ENCODE measurements around the gene IGSF21.

Gene IGSF21

DNA sequence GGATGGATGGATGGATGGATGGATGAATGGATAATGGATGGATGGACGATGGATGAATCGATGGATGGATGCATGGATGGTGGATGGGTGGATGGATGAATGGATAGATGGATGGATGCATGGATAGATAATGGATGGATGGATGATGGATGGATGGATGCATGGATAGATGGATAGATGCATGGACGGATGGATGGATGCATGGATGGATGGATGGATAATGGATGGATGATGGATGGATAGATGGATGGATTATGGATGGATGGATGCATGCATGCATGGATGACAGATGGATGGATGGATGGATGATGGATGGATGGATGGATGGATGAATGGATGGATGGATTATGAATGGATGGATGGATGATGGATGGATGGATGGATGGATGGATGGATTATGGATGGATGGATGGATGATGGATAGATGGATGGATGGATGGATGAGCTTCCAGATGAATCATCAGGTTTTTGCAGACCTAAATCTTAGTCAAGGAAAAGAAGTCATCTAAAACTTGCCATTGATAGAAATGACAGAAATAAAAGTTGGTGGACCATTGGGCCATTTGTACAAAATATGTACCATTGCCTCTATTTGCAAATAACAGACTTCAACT is 197.7 kb downstream of the IGSF21 start:
- no peak for DNase-seq

DNA sequence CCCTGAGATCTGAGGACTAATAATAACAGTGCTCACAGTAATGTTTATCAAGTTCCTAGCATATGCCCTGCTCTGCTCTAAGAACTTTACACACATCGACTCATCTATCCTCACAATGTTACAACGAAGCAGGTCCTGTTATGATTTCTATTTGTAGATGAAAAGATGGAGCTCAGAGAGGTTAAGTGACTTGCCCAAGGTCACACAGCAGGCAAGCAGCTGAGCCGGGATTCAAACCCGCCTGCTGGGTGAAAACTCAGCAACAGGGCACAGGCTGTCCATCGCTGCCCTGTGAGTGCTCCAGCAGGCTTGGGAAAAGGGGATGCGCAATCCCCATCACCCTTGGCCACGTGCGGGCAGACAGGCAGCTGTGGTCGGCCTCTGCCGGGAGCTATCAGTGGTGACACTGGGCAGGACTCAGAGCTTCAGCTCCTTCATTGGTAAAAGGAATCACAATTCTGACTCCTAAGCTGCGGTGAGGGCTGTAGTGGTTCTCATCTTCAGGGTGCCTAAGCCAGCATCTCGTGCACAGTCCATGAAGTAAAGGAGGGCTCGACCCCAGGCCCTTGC is 199.8 kb downstream of the IGSF21 start:
- no peak for DNase-seq

DNA sequence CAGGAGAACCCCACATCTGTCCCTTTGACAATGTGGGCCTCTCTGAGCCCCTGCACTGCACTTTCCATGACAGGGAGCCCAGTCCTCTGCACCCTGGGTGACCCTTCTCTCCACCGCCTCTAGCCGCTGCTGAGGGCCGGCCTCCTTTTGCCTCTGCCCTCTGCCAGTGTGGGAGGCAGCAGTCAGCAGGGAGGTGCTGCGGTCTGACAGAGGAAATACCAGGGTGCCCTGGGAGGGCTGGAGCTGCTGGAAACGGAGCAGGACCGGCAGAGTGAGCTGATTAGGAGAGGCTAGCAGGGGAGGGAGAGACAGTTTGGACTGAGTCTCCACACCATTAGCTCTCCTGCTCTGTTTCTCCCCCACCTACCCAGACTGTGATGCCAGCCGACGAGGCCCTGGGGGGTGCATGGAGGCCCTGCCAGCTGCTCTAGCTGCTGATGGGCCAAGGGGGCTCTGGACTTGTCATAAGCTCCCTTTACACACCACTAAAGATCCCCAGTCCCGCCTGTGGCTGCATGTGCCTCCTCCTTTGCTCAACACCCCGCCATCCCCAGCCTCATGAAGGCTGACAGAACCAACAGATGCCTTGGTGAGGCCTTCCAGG is 202.1 kb downstream of the IGSF21 start:
- no peak for DNase-seq

DNA sequence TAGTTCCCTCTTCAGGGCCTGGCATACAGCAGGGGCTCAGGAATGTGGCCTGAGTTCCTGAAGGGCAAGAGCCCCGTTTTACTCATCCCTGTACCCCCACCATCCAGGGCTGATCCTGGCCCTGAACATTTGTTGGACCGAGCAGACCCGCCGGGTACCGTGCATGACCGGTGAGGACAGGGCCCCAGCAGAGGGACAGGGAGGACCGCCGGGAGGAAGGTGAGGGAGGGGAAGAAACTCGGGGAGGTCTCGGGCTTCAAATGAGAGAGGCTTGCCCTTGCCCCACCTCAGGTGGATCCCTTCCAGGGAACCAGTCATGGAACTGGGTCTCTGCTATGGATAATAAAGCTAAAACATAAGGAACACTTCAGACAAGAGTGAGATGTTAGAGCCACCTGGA is 205.4 kb downstream of the IGSF21 start:
- DNase-seq, result no peak

DNA sequence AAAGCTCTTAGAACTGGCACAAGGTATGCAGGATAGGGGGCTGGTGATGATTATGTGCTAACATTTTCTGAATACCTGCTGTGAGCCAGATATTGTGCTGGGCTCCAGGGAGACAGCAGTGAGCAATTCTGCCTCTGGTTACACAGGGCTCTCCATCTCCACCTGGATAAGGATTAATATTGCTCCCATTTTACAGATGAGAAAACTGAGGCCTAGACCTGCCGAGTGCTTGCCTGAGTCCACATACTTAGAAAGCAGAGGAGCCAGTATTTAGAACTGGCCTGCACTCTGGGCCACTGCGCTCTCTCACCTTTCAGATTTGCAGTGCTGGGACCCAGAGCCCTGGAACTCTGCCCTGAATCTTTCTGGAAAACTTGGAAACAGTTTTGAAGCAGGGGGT is 205.9 kb downstream of the IGSF21 start:
- no peak for DNase-seq

DNA sequence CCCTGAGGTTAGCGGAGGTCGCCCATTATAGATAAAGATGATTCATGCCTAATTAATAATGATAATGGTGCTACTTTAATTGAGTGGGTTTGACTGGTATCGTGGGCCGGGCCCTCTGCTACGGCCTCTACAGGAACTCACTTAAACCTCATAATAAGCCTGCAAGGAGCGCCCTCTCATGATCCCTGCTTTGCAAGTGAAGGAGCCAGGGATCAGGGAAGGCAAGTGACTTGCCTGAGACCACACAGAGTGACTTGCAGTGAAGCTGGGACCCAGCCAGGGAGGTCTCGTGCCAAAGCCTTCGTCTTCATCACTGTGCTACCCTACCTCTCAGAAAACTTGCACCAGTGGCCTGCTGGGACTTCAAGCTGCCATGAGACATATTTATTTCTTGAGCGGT is 206.8 kb downstream of the IGSF21 start:
- DNase-seq, result no peak

DNA sequence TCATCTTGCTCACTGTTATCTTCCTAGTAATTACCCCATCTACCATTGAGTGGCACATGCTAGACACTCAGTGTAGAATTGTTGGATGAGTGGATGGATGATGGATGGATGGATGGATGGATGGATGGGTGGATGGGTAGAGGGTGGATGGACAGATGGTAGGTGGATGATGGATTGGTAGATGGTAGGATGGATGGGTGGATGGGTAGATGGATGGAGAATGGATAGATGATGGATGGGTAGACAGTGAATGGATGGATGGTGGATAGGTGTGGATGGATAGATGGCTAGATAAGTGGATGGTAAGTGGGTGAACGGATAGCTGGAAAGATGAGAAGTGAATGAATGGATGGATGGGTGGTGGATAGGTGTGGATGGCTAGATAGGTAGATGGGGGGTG is 207.9 kb downstream of the IGSF21 start:
- DNase-seq, result no peak

DNA sequence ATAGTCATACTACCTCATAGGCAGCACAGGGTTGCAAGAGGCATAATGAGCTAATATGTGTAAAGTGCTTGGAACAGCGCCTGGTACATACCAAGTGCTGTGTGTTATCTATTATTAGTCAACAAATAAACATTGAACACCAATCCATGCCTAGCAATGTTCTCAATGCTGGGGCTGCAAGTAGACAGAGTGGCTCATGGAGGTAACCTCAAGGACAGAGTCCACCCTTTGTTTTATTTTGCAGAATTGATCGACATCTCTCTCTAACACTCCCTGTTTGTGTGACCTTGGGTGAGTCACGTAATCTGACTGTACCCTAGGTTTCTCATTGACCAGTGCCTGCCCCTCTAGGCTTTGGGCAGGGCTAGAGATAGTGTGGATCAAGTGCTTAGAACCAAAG is 209.2 kb downstream of the IGSF21 start:
- DNase-seq, result no peak

DNA sequence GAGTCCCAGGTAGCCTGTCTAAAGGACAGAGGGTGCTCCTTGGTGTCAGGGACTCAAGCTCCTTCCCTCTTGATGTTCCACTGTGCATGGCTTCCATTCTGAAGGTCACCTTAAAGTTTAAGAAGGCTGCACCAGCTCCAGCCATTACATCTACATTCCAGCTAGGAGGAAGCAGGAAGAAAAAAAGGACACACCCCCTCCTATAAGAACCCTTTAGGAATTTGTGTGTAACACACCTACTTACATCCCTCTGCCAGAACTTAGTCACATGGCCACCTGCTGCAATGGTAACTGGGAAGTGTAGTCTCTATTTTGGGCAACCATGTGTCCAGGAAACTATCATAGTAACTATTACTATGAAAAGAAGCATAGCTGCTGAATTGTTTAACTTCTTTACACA is 211.5 kb downstream of the IGSF21 start:
- no peak for DNase-seq

DNA sequence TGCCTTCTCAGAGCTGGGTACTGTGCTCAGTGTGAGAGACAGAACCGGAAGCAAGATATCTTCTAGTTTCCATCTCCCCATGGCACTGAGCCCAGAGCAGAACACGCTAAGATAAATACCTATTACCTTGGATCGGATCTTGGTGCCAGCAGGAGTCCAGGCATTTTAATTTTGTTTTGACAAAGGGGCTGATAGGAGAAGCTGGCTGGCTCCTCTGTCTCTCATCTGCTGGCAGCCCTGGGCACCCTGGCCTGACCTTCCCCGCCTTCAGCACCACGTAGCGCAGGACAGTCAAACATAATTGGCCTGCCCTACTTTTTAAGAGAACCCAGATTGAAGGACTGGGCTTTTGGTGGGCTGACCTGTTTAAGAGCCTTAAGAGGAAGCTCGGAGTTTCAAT is 212.5 kb downstream of the IGSF21 start:
- DNase-seq, result no peak

DNA sequence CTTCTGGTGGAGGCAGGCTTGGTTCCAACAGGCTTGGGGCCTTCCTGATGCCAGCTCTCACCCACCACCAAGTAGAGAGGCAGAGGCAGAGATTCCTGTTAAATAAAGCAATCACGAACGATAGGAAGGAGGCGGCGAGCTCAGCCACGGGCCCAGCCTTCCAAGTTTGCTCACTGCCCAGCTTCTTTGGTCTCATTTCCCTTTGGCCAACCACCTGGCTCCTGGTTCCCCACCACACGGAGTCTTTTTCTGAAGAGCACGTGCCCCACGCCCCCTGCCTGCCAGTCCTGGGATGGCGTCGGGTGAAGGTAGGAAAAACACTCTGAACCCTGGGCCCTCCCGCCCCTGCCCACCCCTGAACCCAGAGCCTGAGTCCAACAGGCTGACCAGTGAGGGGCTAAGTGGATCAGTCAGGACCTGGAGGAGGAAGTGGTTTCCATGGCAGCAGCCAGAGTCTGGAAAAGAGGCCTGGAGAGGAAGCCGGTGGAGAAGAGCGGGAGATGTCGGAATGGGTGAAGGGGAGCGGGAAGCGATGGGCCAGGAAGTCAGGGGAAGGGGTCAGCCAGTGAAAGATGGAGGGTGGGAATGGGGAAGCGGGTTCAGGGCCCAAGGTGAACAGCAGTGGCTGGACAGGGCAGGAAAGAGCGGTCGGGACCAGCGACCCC is 214.9 kb downstream of the IGSF21 start:
- no peak for DNase-seq

DNA sequence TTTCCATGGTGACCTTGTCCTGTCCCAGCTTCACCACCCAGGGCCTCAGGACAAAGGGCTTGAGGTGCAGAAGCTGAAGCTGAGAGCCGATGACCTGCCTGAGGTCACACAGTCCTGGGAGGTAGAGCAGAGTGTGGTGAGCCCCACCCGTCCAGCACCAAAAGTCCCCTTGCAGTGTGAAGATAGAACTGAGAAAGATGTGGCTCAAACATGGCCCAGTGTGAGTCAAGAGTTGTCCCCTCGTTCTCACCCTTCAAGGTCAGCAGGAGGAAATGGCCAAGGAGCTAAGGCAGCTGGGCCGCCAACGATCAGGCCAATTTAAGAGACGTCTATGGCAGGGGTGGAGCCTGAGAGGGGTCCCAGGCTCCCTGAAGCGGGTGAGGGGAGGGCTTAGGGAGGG is 215.7 kb downstream of the IGSF21 start:
- no peak for DNase-seq

DNA sequence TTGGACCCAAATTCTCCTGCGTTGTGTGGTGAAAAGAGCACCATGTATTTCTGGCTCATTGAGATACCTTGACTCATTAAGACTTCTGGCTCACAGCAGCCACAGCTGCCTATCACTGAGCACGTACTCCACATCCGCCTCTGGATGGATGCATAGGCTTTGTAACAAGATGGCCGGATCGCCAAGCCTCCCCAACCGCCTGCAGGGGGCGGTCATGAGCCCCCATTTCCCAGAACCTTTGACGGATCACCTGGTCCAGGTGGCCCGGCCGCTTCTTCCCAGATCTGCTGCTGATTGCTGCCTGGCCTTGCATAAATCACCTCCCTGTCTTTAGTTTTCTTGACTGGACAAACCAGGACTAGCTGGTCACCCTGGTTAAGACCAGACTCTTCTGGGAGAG is 216.6 kb downstream of the IGSF21 start:
- DNase-seq, result no peak

DNA sequence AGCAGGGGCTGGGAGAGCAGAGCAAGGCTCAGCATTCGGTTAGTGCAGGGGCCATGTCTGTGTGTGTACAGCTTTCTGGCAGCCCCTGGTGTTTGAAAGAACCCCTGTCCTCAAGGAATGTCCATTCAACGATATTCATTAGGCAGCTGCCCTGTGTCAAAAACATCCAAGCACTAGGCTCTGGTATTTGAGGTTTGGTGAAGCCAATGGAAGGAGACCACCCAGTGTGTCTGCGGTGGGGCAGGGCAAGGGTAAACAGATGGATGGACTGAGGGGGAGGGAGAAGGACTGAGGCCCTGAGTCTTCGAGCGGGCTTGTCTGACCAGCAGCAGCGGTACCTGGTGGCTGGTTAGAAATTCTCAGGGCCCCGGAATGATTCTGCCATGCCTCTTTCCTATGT is 217.5 kb downstream of the IGSF21 start:
- no peak for DNase-seq

DNA sequence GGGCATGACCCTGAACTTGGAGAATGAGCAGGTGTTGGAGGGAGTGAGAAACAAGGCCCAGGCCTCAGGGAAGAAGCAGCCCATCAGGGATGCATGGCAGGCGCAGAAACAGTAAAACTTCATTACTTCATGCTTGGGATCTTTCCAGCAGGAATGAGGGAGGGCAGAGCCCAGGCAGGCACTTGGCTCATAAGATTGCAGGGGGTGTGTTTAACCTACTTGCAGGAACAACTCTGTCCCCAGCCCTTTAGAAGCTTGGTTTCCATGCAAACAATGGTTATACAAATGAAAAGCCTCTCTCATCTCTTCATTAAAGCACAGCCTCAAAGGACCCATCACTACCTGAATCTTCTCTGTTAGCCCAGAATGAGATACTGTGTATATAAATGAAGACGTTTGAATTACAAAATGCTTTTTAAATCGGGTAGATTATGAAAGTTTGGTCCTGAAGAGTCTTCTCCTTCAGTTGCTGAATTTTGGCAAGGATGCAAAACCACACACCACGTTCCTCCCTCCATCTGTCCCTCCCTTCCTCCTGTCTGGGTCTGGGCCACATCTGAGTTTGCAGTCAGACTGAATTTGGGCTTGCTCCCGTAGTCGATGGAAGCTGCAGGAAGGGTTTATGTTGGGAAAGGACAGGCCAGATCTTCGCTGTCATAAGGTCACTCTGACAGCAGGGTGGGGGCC is 218.8 kb downstream of the IGSF21 start:
- DNase-seq, result no peak

DNA sequence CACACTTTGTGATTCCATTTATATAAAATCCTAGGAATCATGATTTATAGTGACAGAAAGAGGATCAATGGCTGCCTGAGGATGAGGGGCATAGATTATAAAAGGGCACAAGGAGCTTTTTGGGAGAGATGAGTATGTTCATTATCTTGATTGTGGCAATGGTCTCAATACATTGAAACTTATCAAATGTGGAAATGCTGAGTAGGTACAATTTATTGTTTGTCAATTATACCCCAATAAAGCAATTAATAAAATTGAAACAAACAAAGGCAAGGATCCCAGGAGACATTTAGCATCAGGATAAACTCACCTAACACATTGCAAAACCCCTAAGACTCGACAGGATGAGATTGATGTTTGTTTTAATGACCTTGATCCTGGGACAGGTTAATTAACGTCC is 220.1 kb downstream of the IGSF21 start:
- no peak for DNase-seq

DNA sequence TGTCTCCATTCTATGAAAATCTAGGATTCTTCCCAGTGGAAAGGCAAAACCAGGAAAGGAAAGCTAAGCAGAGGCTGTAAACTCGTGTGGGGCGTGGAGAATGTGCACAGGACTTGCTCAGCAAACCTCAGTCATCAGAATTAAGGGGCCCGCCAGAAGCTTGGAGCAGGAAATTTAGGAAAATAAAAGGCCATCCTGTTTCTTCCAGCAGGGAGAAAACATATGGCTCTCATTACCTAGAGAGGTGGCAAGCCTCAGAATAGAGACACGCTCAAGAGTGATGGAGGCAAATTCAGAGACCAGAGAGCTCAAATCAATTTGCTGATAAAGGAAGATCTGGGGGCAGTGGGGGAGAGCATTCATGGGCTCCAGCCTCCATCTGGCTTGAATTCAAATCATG is 221.2 kb downstream of the IGSF21 start:
- DNase-seq, result no peak

DNA sequence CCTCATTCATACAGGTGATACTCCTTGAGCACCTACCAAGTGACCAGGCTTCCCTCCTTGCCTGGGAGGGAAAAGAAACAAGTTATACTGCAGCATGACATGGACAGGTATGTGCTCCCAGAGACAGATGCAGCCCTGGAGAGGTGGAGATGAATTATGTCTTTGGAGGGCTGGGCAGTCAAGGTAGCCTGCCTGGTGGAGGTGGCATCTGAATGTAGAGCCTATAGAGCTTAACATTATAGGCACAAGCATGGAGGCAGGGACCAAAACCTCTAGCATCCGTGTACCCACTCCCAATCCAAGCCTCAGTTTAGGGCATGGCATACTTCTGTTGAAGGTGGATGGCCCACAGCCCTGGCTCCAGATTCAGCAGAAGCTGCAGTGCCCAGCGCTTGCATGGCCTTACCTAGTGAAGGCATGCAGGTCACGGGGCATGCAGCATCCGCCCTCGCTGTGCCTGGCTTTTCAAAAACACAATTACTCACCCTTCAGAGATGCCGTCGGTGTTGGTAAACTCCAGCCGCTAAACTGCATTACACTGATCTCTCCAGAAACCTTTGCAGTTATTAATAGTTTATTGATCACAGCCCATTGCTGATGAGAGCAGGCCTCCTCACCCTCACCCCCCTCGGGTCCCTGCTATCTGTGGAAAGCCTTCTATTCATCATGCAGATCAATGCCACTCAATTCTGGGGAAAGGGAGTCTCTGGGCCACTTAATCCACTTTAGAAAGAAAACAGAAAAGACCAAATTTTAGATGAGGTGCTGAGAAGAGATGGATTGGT is 222.1 kb downstream of the IGSF21 start:
- DNase-seq, result no peak

DNA sequence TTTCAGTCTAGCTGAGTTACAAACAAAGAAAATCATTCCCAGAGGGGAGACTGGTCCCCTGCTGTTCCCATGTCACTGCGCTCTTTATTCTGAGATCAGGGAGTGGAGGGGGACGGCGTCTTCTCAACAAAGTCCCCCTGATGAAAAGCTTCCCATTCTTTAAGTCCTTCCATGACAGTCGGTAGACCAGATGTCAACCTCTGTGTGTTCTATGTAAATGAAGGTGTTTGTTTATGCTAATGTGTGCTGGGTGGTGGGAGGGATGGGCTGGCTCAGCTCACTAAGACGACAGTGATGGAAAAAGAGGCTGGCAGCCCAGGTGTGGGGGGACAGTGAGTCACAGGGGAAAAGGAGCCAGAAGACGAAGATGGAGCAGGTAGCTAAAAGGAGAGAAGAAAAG is 225.0 kb downstream of the IGSF21 start:
- DNase-seq, result no peak

DNA sequence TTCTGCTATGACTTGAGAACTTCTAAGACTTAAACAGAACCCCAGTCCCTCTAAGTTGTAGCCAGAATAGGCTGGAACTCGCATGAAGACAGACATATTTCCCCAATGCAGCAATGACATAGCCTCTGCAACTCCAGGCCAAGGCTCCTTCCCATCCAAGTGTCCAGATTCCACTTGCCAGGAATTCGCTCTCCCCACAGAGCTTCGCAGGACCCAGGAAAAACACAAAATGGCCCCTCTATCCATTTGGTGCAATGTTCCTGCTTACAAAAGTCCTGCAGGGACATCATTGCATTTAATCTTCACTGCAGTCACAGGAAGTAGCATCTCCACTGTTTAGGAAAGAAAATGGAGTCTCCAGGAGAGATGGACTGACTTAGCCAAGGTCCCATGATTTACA is 225.6 kb downstream of the IGSF21 start:
- DNase-seq, result no peak

DNA sequence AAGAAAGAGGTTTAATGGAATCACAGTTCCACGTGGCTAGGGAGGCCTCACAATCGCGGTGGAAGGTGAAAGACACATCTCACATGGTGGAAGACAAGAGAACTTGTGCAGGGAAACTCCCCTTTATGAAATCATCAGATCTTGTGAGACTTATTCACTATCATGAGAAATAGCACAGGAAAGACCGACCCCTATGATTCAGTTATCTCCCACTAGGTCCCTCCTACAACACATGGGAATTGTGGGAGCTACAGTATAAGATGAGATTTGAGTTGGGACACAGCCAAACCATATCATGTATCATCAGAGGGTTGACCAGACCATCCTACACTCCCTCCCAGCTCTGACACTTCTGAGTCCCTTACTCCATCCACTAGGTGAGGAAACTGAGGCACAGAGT is 229.2 kb downstream of the IGSF21 start:
- no peak for DNase-seq

DNA sequence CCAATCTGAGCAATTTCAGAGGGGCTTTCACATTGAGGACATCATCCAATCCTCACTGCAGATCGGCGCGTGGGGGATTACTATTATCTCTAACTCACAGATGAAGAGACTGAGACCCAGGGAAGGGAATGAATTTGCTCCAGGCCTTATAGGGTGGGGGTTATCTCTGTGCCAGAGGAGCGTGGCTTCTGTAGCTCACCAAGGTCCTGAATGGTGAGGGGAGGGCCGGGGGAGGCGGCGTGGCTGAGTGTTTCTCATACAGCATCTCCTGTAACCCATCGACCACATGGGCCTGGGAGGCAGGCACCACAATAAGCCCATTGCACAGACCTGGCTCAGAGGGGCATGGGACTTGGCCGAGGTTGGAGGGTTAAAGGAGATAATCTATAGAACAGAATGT is 230.2 kb downstream of the IGSF21 start:
- no peak for DNase-seq

DNA sequence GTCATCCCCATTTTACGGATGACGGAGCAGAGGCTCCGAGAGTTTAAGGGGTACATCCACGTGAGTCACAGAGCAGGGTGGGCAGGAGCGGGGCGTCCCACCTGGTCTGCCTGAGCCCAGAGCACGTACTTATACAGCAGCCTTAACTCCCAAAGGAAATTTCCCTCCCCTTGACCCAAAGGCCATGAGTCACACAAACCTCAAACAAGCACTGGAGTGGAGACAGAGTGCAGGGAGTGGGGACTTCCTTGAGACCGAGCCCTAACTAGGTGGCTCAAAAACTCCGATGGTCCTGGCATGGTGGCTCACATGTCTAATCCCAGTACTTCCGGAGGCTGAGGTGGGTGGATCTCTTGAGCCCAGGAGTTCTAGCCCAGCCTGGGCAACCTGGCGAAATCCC is 231.6 kb downstream of the IGSF21 start:
- DNase-seq, result no peak
